ENCODE results near the gene METRNL.
A peak's percentile ranks its signal among the peaks of the same experiment; 100 is the strongest.

Gene METRNL

GRCh38 chr17:83050651-83051395 is 28.6 kb upstream of the METRNL start:
- peaks cover 25% of the 10 kb centered on the region for H3K36me3 ChIP-seq (ENCODE audit: control insufficient read depth, low read length)
- no peaks in the 10 kb centered on the region for H3K27me3 ChIP-seq (ENCODE audit: control insufficient read depth, low read length)
- TF ChIP-seq EZH2phosphoT487 (IDR thresholded peaks at IDR 0.05; ENCODE audit: borderline replicate concordance, low read length) (no peak), CTCF (IDR thresholded peaks at IDR 0.05; ENCODE audit: low read depth, low read length, poor library complexity, severe bottlenecking) (no peak)
- peaks cover 3% of the 10 kb centered on the region; the same call in 1 of the 2 replicates for H3K79me2 ChIP-seq (ENCODE audit: control insufficient read depth, low read length)
- peaks cover 5% of the 10 kb centered on the region; the same call in 1 of the 2 replicates for H3K9me3 ChIP-seq (ENCODE audit: control insufficient read depth, insufficient read depth, low read length)
- H3K9me2 ChIP-seq (replicated peaks; ENCODE audit: control insufficient read depth, low read length): no peaks in the 10 kb centered on the region
- H3K27ac ChIP-seq (ENCODE audit: low read depth, low read length): peak overlapping the region; percentile 86
- no peaks in the 10 kb centered on the region for H4K20me1 ChIP-seq (ENCODE audit: control insufficient read depth, insufficient read depth, low read depth, low read length)
- peak overlapping the region; percentile 88 for H3K4me2 ChIP-seq (ENCODE audit: low read length)
- peak overlapping the region; percentile 86 for H3K4me3 ChIP-seq (ENCODE audit: low read length)
- peaks cover 64% of the 10 kb centered on the region for H3K4me1 ChIP-seq (ENCODE audit: control insufficient read depth, low read length)
- peaks cover 20% of the 10 kb centered on the region for H3F3A ChIP-seq (ENCODE audit: control insufficient read depth, insufficient read depth)

GRCh38 chr17:83051396-83052240 is 27.8 kb upstream of the METRNL start:
- peaks cover 64% of the 10 kb centered on the region for H3K4me1 ChIP-seq (ENCODE audit: control insufficient read depth, low read length)
- H3K9me2 ChIP-seq (replicated peaks; ENCODE audit: control insufficient read depth, low read length): no peaks in the 10 kb centered on the region
- peaks cover 20% of the 10 kb centered on the region for H3F3A ChIP-seq (ENCODE audit: control insufficient read depth, insufficient read depth)
- H3K9me3 ChIP-seq (ENCODE audit: control insufficient read depth, insufficient read depth, low read length): peaks cover 5% of the 10 kb centered on the region; the same call in 1 of the 2 replicates
- peaks cover 3% of the 10 kb centered on the region; the same call in 1 of the 2 replicates for H3K79me2 ChIP-seq (ENCODE audit: control insufficient read depth, low read length)
- no peaks in the 10 kb centered on the region for H3K27me3 ChIP-seq (ENCODE audit: control insufficient read depth, low read length)
- no peaks in the 10 kb centered on the region for H4K20me1 ChIP-seq (ENCODE audit: control insufficient read depth, insufficient read depth, low read depth, low read length)
- peak overlapping the region; percentile 86 for H3K4me3 ChIP-seq (ENCODE audit: low read length)
- H3K4me2 ChIP-seq (ENCODE audit: low read length): peak overlapping the region; percentile 88
- H3K36me3 ChIP-seq (ENCODE audit: control insufficient read depth, low read length): peaks cover 19% of the 10 kb centered on the region
- TF ChIP-seq EZH2phosphoT487 (IDR thresholded peaks at IDR 0.05; ENCODE audit: borderline replicate concordance, low read length) (no peak), CTCF (IDR thresholded peaks at IDR 0.05; ENCODE audit: low read depth, low read length, poor library complexity, severe bottlenecking) (no peak)
- peak overlapping the region; percentile 86 for H3K27ac ChIP-seq (ENCODE audit: low read depth, low read length)

DNA sequence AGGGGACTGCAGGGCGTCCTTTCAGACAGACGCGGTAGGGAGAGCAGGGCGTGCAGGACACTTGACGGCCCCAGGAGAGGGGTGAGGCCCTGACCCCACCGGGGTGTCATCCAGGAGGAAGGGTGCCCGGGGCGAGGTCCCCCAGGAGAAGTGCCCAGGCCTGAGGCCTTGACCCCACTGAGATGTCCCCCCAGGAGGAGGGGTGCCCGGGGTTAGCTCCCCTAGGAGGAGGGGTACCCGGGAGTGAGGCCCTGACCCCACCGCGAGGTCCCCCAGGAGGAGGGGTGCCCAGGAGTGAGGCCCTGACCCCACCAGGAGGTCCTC is 27.2 kb upstream of the METRNL start:
- H3K4me2 ChIP-seq (ENCODE audit: low read length): peak overlapping the region; percentile 81
- H4K20me1 ChIP-seq (ENCODE audit: control insufficient read depth, insufficient read depth, low read depth, low read length): no peaks in the 10 kb centered on the region
- peaks cover 64% of the 10 kb centered on the region for H3K4me1 ChIP-seq (ENCODE audit: control insufficient read depth, low read length)
- peaks cover 20% of the 10 kb centered on the region for H3F3A ChIP-seq (ENCODE audit: control insufficient read depth, insufficient read depth)
- no peak for TF ChIP-seq CTCF (IDR thresholded peaks at IDR 0.05; ENCODE audit: low read depth, low read length, poor library complexity, severe bottlenecking)
- no peak for TF ChIP-seq EZH2phosphoT487 (IDR thresholded peaks at IDR 0.05; ENCODE audit: borderline replicate concordance, low read length)
- H3K27ac ChIP-seq (ENCODE audit: low read depth, low read length): peak overlapping the region; percentile 49
- peaks cover 14% of the 10 kb centered on the region for H3K36me3 ChIP-seq (ENCODE audit: control insufficient read depth, low read length)
- H3K9me2 ChIP-seq (replicated peaks; ENCODE audit: control insufficient read depth, low read length): no peaks in the 10 kb centered on the region
- H3K4me3 ChIP-seq (ENCODE audit: low read length): peak overlapping the region; percentile 66
- peaks cover 3% of the 10 kb centered on the region; the same call in 1 of the 2 replicates for H3K79me2 ChIP-seq (ENCODE audit: control insufficient read depth, low read length)
- H3K27me3 ChIP-seq (ENCODE audit: control insufficient read depth, low read length): no peaks in the 10 kb centered on the region
- H3K9me3 ChIP-seq (ENCODE audit: control insufficient read depth, insufficient read depth, low read length): peaks cover 5% of the 10 kb centered on the region; the same call in 1 of the 2 replicates
